ENCODE measurements around the gene ATP10A. TPM values are rescaled to one million over a fixed set of nuclear protein-coding genes. Genes with fewer than 3 reads are reported as not detected.

ATP10A gene, protein sequence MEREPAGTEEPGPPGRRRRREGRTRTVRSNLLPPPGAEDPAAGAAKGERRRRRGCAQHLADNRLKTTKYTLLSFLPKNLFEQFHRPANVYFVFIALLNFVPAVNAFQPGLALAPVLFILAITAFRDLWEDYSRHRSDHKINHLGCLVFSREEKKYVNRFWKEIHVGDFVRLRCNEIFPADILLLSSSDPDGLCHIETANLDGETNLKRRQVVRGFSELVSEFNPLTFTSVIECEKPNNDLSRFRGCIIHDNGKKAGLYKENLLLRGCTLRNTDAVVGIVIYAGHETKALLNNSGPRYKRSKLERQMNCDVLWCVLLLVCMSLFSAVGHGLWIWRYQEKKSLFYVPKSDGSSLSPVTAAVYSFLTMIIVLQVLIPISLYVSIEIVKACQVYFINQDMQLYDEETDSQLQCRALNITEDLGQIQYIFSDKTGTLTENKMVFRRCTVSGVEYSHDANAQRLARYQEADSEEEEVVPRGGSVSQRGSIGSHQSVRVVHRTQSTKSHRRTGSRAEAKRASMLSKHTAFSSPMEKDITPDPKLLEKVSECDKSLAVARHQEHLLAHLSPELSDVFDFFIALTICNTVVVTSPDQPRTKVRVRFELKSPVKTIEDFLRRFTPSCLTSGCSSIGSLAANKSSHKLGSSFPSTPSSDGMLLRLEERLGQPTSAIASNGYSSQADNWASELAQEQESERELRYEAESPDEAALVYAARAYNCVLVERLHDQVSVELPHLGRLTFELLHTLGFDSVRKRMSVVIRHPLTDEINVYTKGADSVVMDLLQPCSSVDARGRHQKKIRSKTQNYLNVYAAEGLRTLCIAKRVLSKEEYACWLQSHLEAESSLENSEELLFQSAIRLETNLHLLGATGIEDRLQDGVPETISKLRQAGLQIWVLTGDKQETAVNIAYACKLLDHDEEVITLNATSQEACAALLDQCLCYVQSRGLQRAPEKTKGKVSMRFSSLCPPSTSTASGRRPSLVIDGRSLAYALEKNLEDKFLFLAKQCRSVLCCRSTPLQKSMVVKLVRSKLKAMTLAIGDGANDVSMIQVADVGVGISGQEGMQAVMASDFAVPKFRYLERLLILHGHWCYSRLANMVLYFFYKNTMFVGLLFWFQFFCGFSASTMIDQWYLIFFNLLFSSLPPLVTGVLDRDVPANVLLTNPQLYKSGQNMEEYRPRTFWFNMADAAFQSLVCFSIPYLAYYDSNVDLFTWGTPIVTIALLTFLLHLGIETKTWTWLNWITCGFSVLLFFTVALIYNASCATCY (N-terminal part only)
- not detected in 2 replicates for polyA plus RNA-seq (2012; rRNA removed)
- polyA plus RNA-seq (2012; cell fraction: cytosol; rRNA removed), result 0.01 TPM in 1 of 2 replicates, not detected in the other
- 0.01 TPM in 1 of 2 replicates, not detected in the other for polyA plus RNA-seq (2012; cell fraction: nucleus; rRNA removed)

DNA sequence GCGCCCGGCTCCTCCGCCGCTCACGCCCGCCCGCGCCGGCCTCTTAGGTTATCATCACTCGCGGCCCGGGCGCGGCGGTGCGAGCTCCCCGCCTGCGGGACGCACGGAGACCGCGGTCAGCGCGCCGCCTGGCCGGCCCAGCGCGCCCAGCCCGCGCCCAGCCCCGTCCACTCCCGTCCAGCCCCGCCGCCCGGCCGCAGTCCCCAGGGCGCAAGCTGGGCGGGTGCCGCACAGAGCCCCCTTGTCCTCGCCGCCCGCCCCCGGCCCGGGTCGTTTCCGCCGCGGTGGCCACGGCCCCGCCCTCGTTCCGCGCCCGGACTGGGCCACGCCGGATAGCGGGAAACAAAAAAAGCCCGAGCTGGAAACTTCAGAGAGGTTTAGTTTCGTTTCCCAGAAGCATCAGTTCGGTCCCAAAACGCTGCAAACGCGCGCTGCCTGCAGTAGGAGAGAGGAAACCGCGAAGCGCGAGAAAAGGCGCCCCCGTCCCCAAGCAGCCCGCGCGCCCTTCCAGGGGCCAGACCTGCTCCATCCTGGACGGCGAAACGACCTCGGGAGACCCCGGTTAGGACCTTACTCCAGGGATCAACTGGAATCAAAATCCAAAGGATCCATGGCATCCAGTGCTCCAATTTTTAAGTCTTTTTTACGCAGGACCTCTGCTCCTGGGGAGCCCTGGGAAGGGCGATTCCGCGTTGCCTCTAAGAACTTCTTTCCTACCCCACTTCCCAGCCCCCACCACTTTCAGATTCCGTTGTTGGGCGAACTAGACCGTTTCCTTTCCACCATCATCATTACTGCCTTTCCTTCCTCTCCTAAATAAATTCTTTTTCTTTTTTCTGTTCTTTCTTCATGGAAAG lies at the start of gene ATP10A:
ATP10A (minus strand) TSS at position 217 of the 857 bp plus-strand sequence. CDS start 231 bp downstream, outside the sequence.
- DNase-seq, result peak; percentile 56
- Histone ChIP-seq H3K79me2 (ENCODE audit: insufficient read depth) (no peaks in the 10 kb centered on the region), H3K4me2 (peak within 1 kb of the TSS; percentile 41), H3K9ac (no peak within 1 kb of the TSS), H3K36me3 (replicated peaks in 1 of 2; ENCODE audit: control insufficient read depth in 1 of 2, insufficient read depth in 2 of 2, low read length in 1 of 2) (no peaks in the 10 kb centered on the region), H3K27ac (ENCODE audit: low read depth in 2 of 2, low read length in 1 of 2) (no peak within 1 kb of the TSS), H3K4me1 (ENCODE audit: control insufficient read depth in 1 of 2, insufficient read depth in 2 of 2, low read depth in 1 of 2, low read length in 1 of 2) (no peaks in the 10 kb centered on the region; a peak in 1 of 4 replicates), H3K9me2 (no peaks in the 10 kb centered on the region), H3K4me3 (ENCODE audit: low read depth in 2 of 2, low read length in 1 of 2) (peak within 1 kb of the TSS; percentile 7 to 9; a peak in 3 of 4 replicates), H4K20me1 (ENCODE audit: insufficient read depth) (no peaks in the 10 kb centered on the region), H3K9me3 (no peaks in the 10 kb centered on the region), H2AFZ (ENCODE audit: low read depth) (no peak within 1 kb of the TSS), H3F3A (replicated peaks; ENCODE audit: insufficient read depth) (no peaks in the 10 kb centered on the region), H3K27me3 (ENCODE audit: insufficient read depth) (no peaks in the 10 kb centered on the region)
- ChIA-PET CTCF (no interaction called here), POLR2A (no interaction called here)
- 23% methylated on average over 24 of the region's 85 CpGs for WGBS (ENCODE audit: low lambda C conversion rate)
- no peak for TF ChIP-seq NFIC (IDR thresholded peaks at IDR 0.05; ENCODE audit: borderline replicate concordance)
- TF ChIP-seq YY1 (IDR thresholded peaks at IDR 0.05; ENCODE audit: low read depth), result no peak
- no peak for TF ChIP-seq RCOR1 (IDR thresholded peaks at IDR 0.05; ENCODE audit: low read length)
- TF ChIP-seq GATA2 (CRISPR knock-in tag; IDR thresholded peaks at IDR 0.05), result no peak
- TF ChIP-seq CHD2 (IDR thresholded peaks at IDR 0.05; ENCODE audit: low read length, partially characterized antibody), result no peak
- TF ChIP-seq ELF1 (IDR thresholded peaks at IDR 0.05), result no peak

DNA sequence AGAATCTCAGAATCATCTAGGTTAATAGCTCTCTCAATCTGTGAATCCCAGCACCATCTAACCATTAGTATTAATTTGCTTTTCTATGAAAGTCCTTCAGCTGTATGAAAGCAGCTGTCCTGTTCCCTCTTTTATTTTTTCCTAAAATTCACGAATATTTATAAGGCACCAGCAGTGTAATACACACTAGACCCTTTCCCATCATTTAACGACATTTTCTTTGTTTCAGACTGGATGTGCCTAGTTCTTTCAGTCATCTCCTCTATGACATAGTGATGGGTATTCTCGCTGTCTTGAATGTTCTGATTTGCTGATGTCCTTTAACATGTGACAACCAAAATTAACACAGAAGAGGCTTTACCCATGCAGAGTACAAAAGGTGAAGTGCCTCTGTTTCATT lies 48.9 kb upstream of the ATP10A start:
- Histone ChIP-seq H4K20me1 (ENCODE audit: insufficient read depth) (no peaks in the 10 kb centered on the region), H3K4me3 (ENCODE audit: low read depth in 2 of 2, low read length in 1 of 2) (no peak overlapping the region), H3F3A (replicated peaks; ENCODE audit: insufficient read depth) (no peaks in the 10 kb centered on the region), H3K4me1 (ENCODE audit: control insufficient read depth in 1 of 2, insufficient read depth in 2 of 2, low read depth in 1 of 2, low read length in 1 of 2) (no peaks in the 10 kb centered on the region), H3K9ac (no peak overlapping the region), H3K4me2 (no peak overlapping the region), H2AFZ (ENCODE audit: low read depth) (no peak overlapping the region), H3K79me2 (ENCODE audit: insufficient read depth) (no peaks in the 10 kb centered on the region), H3K9me2 (no peaks in the 10 kb centered on the region), H3K27me3 (ENCODE audit: insufficient read depth) (no peaks in the 10 kb centered on the region), H3K36me3 (replicated peaks in 1 of 2; ENCODE audit: control insufficient read depth in 1 of 2, insufficient read depth in 2 of 2, low read length in 1 of 2) (no peaks in the 10 kb centered on the region), H3K27ac (ENCODE audit: low read depth in 2 of 2, low read length in 1 of 2) (no peak overlapping the region), H3K9me3 (no peaks in the 10 kb centered on the region)
- 14% methylated on average over 3 of the region's 3 CpGs for WGBS (ENCODE audit: low lambda C conversion rate)
- no peak for DNase-seq
- ChIA-PET POLR2A (no interaction called here), CTCF (interaction anchor here (0.6 to 1.9 kb wide), 2 partner anchors 15 to 21 kb away, joined by 3 to 4 read pairs; no protein-coding TSS in a partner anchor)
- TF ChIP-seq EP300 (IDR thresholded peaks at IDR 0.05; ENCODE audit: borderline replicate concordance in 1 of 2, low read depth in 1 of 2, low read length in 1 of 2) (no peak), ELF1 (IDR thresholded peaks at IDR 0.05) (no peak), CTCF (IDR thresholded peaks at IDR 0.05) (no peak), TCF12 (IDR thresholded peaks at IDR 0.05) (no peak), GATA2 (CRISPR knock-in tag; IDR thresholded peaks at IDR 0.05) (no peak), MXI1 (IDR thresholded peaks at IDR 0.05; ENCODE audit: low read depth, low read length) (no peak), SMC3 (IDR thresholded peaks at IDR 0.05; ENCODE audit: low read depth, low read length) (no peak), FOXM1 (IDR thresholded peaks at IDR 0.05; ENCODE audit: low read depth) (no peak), USF1 (IDR thresholded peaks at IDR 0.05; ENCODE audit: borderline replicate concordance, low read depth) (no peak), NRF1 (IDR thresholded peaks at IDR 0.05; ENCODE audit: low read depth, low read length) (no peak), TAF1 (IDR thresholded peaks at IDR 0.05; ENCODE audit: borderline replicate concordance, low read depth, low read length) (no peak), FOSL2 (IDR thresholded peaks at IDR 0.05; ENCODE audit: borderline replicate concordance, low read depth) (no peak), YY1 (IDR thresholded peaks at IDR 0.05; ENCODE audit: low read depth) (no peak)
- TF ChIP-seq, protein P1, sequence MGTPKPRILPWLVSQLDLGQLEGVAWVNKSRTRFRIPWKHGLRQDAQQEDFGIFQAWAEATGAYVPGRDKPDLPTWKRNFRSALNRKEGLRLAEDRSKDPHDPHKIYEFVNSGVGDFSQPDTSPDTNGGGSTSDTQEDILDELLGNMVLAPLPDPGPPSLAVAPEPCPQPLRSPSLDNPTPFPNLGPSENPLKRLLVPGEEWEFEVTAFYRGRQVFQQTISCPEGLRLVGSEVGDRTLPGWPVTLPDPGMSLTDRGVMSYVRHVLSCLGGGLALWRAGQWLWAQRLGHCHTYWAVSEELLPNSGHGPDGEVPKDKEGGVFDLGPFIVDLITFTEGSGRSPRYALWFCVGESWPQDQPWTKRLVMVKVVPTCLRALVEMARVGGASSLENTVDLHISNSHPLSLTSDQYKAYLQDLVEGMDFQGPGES (IDR thresholded peaks at IDR 0.05; ENCODE audit: low read depth, low read length), result no peak
